Measurements from ENCODE around the gene SCYGR2.
"Not testable (repeated sequence)": the region's sequence is repeated elsewhere in the genome, so short reads cannot be mapped to it uniquely, and the experiment has no call there.

Gene SCYGR2

GRCh38 chr2:227598835-227599503 is at the start of gene SCYGR2:
SCYGR2 (plus strand) TSS chr2:227598893; CDS start chr2:227598893, 0 bp downstream.
- DNase-seq (ENCODE audit: low spot score), result not testable (repeated sequence)

- DNase-seq (ENCODE audit: low spot score), result no peak
Observed at GRCh38 chr2:227551836-227552235, 46.9 kb upstream of the SCYGR2 start.

- DNase-seq (ENCODE audit: low spot score), result no peak
Observed at GRCh38 chr2:227562581-227562980, 36.1 kb upstream of the SCYGR2 start.

GRCh38 chr2:227565080-227565479 is 33.6 kb upstream of the SCYGR2 start:
- no peak for DNase-seq (ENCODE audit: low spot score)

- no peak for DNase-seq (ENCODE audit: low spot score)
Observed at GRCh38 chr2:227566012-227566411, 32.7 kb upstream of the SCYGR2 start.

GRCh38 chr2:227568852-227569169 is 29.9 kb upstream of the SCYGR2 start:
- no peak for DNase-seq (ENCODE audit: low spot score)

GRCh38 chr2:227570615-227571014 is 28.1 kb upstream of the SCYGR2 start:
- no peak for DNase-seq (ENCODE audit: low spot score)

- no peak for DNase-seq (ENCODE audit: low spot score)
Observed at GRCh38 chr2:227576110-227576509, 22.6 kb upstream of the SCYGR2 start.

- DNase-seq (ENCODE audit: low spot score), result no peak
Observed at GRCh38 chr2:227576812-227577211, 21.9 kb upstream of the SCYGR2 start.

GRCh38 chr2:227577555-227577954 is 21.1 kb upstream of the SCYGR2 start:
- DNase-seq (ENCODE audit: low spot score), result no peak

- no peak for DNase-seq (ENCODE audit: low spot score)
Observed at GRCh38 chr2:227578642-227579041, 20.1 kb upstream of the SCYGR2 start.

- no peak for DNase-seq (ENCODE audit: low spot score)
Observed at GRCh38 chr2:227579791-227580190, 18.9 kb upstream of the SCYGR2 start.

- no peak for DNase-seq (ENCODE audit: low spot score)
Observed at GRCh38 chr2:227582369-227582768, 16.3 kb upstream of the SCYGR2 start.

GRCh38 chr2:227592694-227593387 is 5.9 kb upstream of the SCYGR2 start:
- DNase-seq (ENCODE audit: low spot score), result no peak

- no peak for DNase-seq (ENCODE audit: low spot score)
Observed at GRCh38 chr2:227595797-227596196, 2.9 kb upstream of the SCYGR2 start.

- no peak for DNase-seq (ENCODE audit: low spot score)
Observed at GRCh38 chr2:227597036-227597435, 1.7 kb upstream of the SCYGR2 start.

- DNase-seq (ENCODE audit: low spot score), result no peak
Observed at GRCh38 chr2:227597998-227598397, 695 bp upstream of the SCYGR2 start.

- DNase-seq (ENCODE audit: low spot score), result no peak
Observed at GRCh38 chr2:227602358-227602757, 3.7 kb downstream of the SCYGR2 start.

GRCh38 chr2:227606476-227606875 is 7.8 kb downstream of the SCYGR2 start:
- no peak for DNase-seq (ENCODE audit: low spot score)

GRCh38 chr2:227607941-227608340 is 9.2 kb downstream of the SCYGR2 start:
- DNase-seq (ENCODE audit: low spot score), result no peak

GRCh38 chr2:227608561-227609338 is 10.1 kb downstream of the SCYGR2 start:
- DNase-seq (ENCODE audit: low spot score), result no peak

- no peak for DNase-seq (ENCODE audit: low spot score)
Observed at GRCh38 chr2:227610123-227610522, 11.4 kb downstream of the SCYGR2 start.
